ENCODE results near the gene BEST2.
A peak's percentile ranks its signal among the peaks of the same experiment; 100 is the strongest.

BEST2 gene

DNA sequence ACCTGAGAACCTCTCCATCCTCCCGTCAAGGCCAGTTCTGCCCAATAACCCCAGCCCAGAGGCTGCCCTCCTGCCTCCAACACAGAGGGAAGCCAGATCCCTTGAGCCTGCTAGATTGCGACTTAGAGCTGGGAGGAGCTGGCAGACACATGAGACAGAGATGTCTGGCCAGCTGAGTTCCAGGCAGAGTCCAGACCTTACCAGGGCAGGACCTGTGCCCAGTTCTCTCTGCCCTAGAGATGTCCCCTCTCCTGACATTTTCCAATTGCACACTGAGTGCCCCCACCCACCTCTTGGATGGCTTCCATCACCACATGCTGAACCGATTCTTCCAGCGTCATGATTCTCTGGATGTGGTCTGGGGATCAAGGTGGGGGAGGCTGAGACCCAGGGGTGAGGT, 20.7 kb downstream of the BEST2 start:
- no peak for DNase-seq

DNA sequence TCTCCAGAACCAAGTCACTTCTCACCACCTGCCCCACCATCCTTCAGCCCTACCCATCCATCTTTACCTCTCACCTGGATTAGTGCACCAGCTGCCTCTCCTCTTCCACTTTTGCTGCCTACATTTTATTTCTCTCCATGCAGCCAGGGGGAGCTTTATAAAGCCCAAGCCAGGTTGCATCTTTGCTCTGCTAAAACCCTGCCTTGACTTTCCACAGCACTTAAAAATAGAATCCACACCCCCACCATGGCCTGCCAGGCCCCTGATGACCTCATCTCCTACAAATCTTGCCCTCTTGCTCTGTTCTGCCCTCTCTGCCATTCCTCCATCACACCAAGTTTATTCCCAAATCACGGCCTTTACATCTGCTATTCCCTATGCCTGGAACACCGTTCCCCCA, 22.0 kb downstream of the BEST2 start:
- DNase-seq, result peak; percentile 21 to 29

GRCh38 chr19:12774588-12775555, 23.3 kb downstream of the BEST2 start, which contains the start of gene HOOK2:
Gene HOOK2 (minus strand): TSS chr19:12775552. CDS start chr19:12775449, 103 bp downstream.
- no peak for DNase-seq

DNA sequence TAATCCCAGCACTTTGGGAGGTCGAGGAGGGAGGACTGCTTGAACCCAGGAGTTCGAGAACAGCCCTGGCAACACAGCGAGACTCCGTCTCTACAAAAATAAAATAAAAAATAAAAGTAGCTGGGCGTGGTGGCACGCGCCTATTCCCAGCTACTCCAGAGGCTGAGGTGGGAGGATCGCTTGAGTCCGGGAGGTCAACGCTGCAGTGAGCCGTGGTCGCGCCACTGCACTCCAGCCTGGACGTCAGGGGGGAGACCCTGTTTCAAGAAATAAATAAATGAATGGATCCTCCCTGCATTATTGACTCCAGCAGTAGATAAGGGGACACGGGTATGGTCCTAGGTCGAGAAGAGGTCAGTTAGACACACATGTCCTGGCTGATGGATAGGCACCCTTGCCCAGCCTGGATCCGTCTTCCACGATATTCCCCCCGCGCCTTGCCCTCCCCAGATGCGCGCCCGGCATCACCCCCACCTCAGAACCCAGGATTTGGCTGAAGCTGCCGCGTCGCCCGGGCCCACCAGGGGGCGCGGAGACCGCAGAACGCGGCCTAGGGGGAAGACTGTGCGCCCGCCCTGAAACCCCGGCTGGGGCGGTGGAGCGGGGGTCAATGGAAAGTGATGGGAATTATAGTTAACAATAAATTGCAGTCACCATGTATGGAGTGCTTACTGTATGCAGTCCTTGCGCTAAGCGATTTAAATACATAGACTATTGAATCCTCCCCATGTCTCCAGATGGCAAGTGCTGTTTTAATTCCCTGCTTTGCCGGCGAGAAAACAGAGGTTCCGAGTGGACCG, 25.8 kb downstream of the BEST2 start:
- peak in 1 of 2 experiments; percentile 56 for DNase-seq

GRCh38 chr19:12778017-12778904, 26.7 kb downstream of the BEST2 start:
- DNase-seq, result peak in 1 of 2 experiments; percentile 47

GRCh38 chr19:12778905-12779161, 27.2 kb downstream of the BEST2 start:
- DNase-seq, result no peak

- peak; percentile 38 for DNase-seq
Observed at GRCh38 chr19:12779162-12779993, 27.8 kb downstream of the BEST2 start.

DNA sequence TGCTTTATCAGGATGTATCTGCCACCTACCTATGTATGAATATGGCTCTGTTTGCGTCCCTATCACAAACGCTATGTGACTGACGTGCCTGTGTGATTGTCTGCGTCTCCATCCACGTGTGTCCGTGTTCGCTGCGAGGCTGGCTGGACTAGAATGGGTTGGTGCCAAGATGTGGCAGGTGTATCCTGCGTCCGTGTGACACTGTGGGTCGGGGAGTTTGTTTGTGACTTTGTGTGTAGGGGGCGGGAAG, 30.5 kb downstream of the BEST2 start:
- no peak for DNase-seq

DNA sequence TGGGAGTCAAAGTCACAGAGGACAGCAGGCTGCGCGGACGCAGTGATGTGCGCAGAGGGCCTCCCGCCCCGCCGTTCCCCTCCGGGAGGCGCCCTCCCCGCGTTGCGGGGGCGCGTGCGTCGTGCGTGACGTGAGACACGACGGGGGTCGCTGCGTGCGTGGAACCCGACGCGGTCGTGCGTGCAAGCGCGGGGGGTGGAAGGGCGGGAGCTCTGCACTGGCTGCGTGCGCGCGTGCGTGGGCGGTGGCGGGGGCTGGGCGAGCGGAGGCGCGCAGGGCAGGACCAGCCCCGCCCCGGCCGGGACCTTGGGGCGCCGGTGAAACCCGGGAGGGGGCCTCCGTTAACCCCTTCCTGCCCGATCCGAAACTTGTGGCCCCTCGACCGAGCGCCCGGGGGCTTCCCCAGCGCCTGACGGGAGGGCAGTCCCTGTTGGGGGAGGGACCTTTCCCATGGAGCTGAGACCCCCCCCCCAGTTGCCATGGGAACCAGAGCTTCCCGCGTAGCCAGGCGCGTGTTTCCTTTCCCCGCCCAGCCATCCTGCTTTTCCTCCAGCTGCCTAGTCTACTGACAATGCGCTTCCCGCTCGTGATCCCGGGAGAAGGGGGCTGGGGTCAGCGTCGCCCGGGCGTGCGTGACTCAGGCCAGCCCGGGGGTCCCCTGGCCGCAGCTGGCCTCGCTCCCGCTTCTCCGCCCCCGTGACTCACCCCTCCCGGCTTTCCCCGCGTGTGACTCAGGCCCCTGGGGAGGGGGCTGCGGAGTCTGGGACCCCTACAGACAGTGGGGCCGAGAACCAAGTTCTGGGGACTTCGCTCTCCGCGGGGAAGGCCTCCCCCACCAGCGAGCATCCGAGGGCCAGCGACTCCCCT, 31.1 kb downstream of the BEST2 start:
- peak in 1 of 2 experiments; percentile 74 for DNase-seq

GRCh38 chr19:12783291-12783848, 31.8 kb downstream of the BEST2 start:
- no peak for DNase-seq

GRCh38 chr19:12783849-12784393, 32.3 kb downstream of the BEST2 start:
- no peak for DNase-seq

GRCh38 chr19:12784394-12784870, 32.8 kb downstream of the BEST2 start:
- DNase-seq, result no peak

- no peak for DNase-seq
Observed at GRCh38 chr19:12784871-12785430, 33.4 kb downstream of the BEST2 start.

- DNase-seq, result no peak
Observed at GRCh38 chr19:12785431-12786031, 33.9 kb downstream of the BEST2 start.

GRCh38 chr19:12786141-12786870, 34.7 kb downstream of the BEST2 start:
- DNase-seq, result no peak

DNA sequence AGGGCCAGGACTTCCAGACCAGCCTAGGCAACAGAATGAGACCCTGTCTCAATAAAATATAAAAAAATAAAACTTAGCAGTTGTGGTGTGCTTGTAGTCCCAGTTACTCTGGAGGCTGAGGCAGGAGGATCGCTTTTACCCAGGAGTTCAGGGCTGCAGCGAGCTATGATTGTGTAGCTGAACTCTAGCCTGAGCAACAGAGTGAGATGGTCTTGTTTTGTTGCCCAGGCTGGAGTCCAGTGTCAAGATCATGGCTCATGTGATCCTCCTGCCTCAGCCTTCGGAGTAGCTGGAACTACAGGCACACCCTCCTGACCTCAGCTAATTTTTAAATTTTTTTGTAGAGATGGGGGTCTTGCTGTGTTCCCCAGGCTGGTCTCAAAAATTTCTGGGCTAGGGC, 35.4 kb downstream of the BEST2 start:
- DNase-seq, result no peak

- no peak for DNase-seq
Observed at GRCh38 chr19:12787458-12787857, 35.9 kb downstream of the BEST2 start.

GRCh38 chr19:12788042-12788681, 36.6 kb downstream of the BEST2 start:
- no peak for DNase-seq

All from SW 1271 (cell line).